ENCODE measurements around the gene CLCA4. TPM values are rescaled to one million over a fixed set of nuclear protein-coding genes. Genes with fewer than 3 reads are reported as not detected.

Gene CLCA4
- total RNA-seq, 1 experiment from 2014 or later = not detected

- Mint-ChIP-seq H3K4me3 (no peak overlapping the region), H3K4me1 (peaks cover 5% of the 10 kb centered on the region), H3K9me3 (peaks cover 21% of the 10 kb centered on the region), H3K36me3 (peaks cover 17% of the 10 kb centered on the region), H3K27ac (no peak overlapping the region), H3K27me3 (ENCODE audit: low read depth) (no peaks in the 10 kb centered on the region)
- ATAC-seq (no peak), DNase-seq (ENCODE audit: low spot score) (no peak)
- POLR2A ChIA-PET = interaction anchor here (0.6 kb wide), 1 partner anchor 132 kb away, joined by 5 read pairs; no protein-coding TSS in a partner anchor
- CTCF ChIA-PET = interaction anchor here (0.9 kb wide), 1 partner anchor 184 kb away, joined by 5 read pairs; the partner anchor contains the start of gene SH3GLB1
- TF ChIP-seq CBFB (CRISPR knock-in tag; IDR thresholded peaks at IDR 0.05; ENCODE audit: low read depth) (no peak), PRRX2 (CRISPR knock-in tag; IDR thresholded peaks at IDR 0.05) (no peak), ERG (CRISPR knock-in tag; IDR thresholded peaks at IDR 0.05) (no peak)
Observed at GRCh38 chr1:86520789-86521521, 25.9 kb upstream of the CLCA4 start.

- CTCF ChIA-PET = no interaction called here
- Mint-ChIP-seq H3K4me3 (no peak overlapping the region), H3K27me3 (ENCODE audit: low read depth) (no peaks in the 10 kb centered on the region), H3K4me1 (peaks cover 5% of the 10 kb centered on the region), H3K27ac (no peak overlapping the region), H3K36me3 (peaks cover 18% of the 10 kb centered on the region), H3K9me3 (peaks cover 27% of the 10 kb centered on the region)
- no peak for ATAC-seq
- TF ChIP-seq ZSCAN18 (CRISPR knock-in tag; IDR thresholded peaks at IDR 0.05) (no peak), NFE2L1 (CRISPR knock-in tag; IDR thresholded peaks at IDR 0.05) (no peak), RELA (CRISPR knock-in tag; IDR thresholded peaks at IDR 0.05; ENCODE audit: borderline replicate concordance) (no peak), ZNF396 (CRISPR knock-in tag; IDR thresholded peaks at IDR 0.05; ENCODE audit: borderline replicate concordance) (no peak), ZNF219 (CRISPR knock-in tag; IDR thresholded peaks at IDR 0.05; ENCODE audit: borderline replicate concordance) (no peak), ZNF138 (CRISPR knock-in tag; conservative IDR thresholded peaks at IDR 0.05) (no peak), NR3C1 (CRISPR knock-in tag; conservative IDR thresholded peaks at IDR 0.05; ENCODE audit: low read depth) (no peak), MLX (CRISPR knock-in tag; IDR thresholded peaks at IDR 0.05) (no peak), JAZF1 (CRISPR knock-in tag; IDR thresholded peaks at IDR 0.05) (no peak), ZNF671 (CRISPR knock-in tag; IDR thresholded peaks at IDR 0.05) (no peak), NFYB (CRISPR knock-in tag; conservative IDR thresholded peaks at IDR 0.05; ENCODE audit: low read depth) (no peak), GRHL2 (CRISPR knock-in tag; IDR thresholded peaks at IDR 0.05; ENCODE audit: insufficient replicate concordance, severe bottlenecking) (no peak), ZNF232 (CRISPR knock-in tag; IDR thresholded peaks at IDR 0.05) (no peak), NFATC4 (CRISPR knock-in tag; IDR thresholded peaks at IDR 0.05) (no peak), OVOL2 (CRISPR knock-in tag; IDR thresholded peaks at IDR 0.05; ENCODE audit: borderline replicate concordance) (no peak), CREB1 (CRISPR knock-in tag; IDR thresholded peaks at IDR 0.05) (no peak), ZNF281 (CRISPR knock-in tag; IDR thresholded peaks at IDR 0.05) (no peak)
- TF ChIP-seq, protein P1, sequence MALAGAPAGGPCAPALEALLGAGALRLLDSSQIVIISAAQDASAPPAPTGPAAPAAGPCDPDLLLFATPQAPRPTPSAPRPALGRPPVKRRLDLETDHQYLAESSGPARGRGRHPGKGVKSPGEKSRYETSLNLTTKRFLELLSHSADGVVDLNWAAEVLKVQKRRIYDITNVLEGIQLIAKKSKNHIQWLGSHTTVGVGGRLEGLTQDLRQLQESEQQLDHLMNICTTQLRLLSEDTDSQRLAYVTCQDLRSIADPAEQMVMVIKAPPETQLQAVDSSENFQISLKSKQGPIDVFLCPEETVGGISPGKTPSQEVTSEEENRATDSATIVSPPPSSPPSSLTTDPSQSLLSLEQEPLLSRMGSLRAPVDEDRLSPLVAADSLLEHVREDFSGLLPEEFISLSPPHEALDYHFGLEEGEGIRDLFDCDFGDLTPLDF (CRISPR knock-in tag; IDR thresholded peaks at IDR 0.05) = no peak
- TF ChIP-seq, protein P2, sequence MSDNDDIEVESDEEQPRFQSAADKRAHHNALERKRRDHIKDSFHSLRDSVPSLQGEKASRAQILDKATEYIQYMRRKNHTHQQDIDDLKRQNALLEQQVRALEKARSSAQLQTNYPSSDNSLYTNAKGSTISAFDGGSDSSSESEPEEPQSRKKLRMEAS (CRISPR knock-in tag; IDR thresholded peaks at IDR 0.05) = no peak
- DNase-seq (ENCODE audit: low spot score) = no peak
- POLR2A ChIA-PET = interaction anchor here (0.6 kb wide), 1 partner anchor 132 kb away, joined by 5 read pairs; no protein-coding TSS in a partner anchor
Observed at GRCh38 chr1:86521522-86521891, 25.4 kb upstream of the CLCA4 start.

All from WTC11 (cell line).